Measurements from ENCODE around the gene RPA1. TPM values are rescaled to one million over a fixed set of nuclear protein-coding genes. Genes with fewer than 3 reads are reported as not detected.
A peak's percentile ranks its signal among the peaks of the same experiment; 100 is the strongest.

RPA1 gene
- total RNA-seq, 1 donor from 2014 or later = 56.6 TPM

DNA sequence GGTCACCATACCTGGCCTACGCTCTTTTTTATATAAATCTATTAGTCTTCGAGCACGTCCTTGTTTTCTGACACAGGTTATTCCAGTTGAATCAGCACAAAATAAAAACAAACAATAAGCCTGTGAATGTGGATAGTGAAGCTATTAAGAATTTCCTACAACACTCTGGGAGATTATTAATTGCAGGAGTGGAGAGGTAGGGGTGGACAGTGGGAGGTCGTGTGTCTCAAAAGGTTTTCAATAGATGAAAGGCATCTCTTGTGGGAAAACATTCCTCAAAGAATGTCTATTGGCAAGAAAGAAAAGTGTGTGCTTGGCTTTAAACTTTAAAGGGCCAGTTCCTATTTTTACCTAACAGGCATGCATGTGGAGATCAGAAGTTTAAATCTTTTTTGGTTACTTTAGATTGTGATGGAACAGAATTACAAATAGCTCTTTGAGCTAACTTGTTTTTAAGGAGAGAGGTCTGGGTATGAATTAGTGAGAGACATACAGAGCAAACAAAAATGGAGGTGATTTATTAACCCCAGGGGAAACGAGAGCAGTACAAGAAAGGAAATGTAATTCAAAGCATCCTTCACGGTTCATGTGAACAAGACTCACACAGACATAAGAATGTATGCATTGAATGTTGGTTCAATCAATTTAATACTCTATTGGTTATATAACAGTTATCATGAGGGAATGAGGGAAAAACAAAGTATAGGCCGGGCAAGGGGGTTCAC, 9.1 kb upstream of the RPA1 start:
- Mint-ChIP-seq H3K27ac (ENCODE audit: unreplicated experiment) (no peak overlapping the region), H3K27me3 (ENCODE audit: low read depth) (no peaks in the 10 kb centered on the region), H3K4me3 (ENCODE audit: unreplicated experiment) (no peak overlapping the region), H3K36me3 (ENCODE audit: low read depth) (peaks cover 6% of the 10 kb centered on the region), H3K4me1 (ENCODE audit: low read depth) (no peaks in the 10 kb centered on the region), H3K9me3 (ENCODE audit: low read depth) (no peaks in the 10 kb centered on the region)
- DNase-seq (ENCODE audit: low spot score) = no peak
- TF ChIP-seq, protein P1, sequence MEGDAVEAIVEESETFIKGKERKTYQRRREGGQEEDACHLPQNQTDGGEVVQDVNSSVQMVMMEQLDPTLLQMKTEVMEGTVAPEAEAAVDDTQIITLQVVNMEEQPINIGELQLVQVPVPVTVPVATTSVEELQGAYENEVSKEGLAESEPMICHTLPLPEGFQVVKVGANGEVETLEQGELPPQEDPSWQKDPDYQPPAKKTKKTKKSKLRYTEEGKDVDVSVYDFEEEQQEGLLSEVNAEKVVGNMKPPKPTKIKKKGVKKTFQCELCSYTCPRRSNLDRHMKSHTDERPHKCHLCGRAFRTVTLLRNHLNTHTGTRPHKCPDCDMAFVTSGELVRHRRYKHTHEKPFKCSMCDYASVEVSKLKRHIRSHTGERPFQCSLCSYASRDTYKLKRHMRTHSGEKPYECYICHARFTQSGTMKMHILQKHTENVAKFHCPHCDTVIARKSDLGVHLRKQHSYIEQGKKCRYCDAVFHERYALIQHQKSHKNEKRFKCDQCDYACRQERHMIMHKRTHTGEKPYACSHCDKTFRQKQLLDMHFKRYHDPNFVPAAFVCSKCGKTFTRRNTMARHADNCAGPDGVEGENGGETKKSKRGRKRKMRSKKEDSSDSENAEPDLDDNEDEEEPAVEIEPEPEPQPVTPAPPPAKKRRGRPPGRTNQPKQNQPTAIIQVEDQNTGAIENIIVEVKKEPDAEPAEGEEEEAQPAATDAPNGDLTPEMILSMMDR (IDR thresholded peaks at IDR 0.05) = no peak

DNA sequence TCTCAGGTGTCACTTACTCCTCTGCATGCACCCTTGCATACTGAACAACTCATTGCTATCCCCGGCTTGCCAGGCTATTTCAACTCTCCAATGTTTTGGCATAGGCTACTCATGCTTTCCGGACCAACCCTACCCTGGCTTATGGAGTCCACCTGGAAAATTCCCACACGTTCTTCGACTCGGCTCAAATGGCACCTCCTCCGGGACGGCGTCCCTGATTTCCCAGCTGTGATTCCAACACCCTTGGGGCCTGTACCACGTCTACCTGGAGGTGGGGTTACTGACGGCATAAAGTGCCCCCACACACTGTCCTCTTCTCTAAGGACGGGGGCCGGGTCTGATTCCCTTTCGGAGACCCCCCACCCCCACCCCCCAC, 601 bp upstream of the RPA1 start:
- TF ChIP-seq, protein P1 (IDR thresholded peaks at IDR 0.05) = no peak
- H3K4me1 Mint-ChIP-seq (ENCODE audit: low read depth) = peaks cover 22% of the 10 kb centered on the region
- peaks cover 4% of the 10 kb centered on the region for H3K36me3 Mint-ChIP-seq (ENCODE audit: low read depth)
- peak overlapping the region; percentile 80 for H3K27ac Mint-ChIP-seq (ENCODE audit: unreplicated experiment)
- H3K27me3 Mint-ChIP-seq (ENCODE audit: low read depth) = no peaks in the 10 kb centered on the region
- no peak for DNase-seq (ENCODE audit: low spot score)
- no peaks in the 10 kb centered on the region for H3K9me3 Mint-ChIP-seq (ENCODE audit: low read depth)
- peak overlapping the region; percentile 84 for H3K4me3 Mint-ChIP-seq (ENCODE audit: unreplicated experiment)

DNA sequence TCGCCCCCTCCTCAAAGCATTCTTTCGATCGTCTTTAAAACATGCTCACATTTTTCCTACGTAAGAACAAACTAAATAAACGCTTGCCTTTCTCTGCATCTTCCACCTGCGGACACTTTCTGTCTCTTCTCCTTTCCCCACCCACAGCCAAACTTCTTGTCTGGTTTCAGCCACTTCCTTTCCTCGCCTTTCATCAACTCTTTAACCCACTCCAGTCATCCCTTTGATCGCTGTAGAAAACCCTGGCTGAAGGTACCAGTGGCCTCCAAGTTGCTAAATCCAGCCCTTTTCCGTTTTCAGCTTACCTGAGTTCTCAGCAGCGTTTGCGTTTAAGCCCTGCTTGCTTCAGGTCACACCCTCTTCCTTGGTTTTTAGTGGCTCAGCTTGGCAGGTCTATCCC, 483 bp downstream of the RPA1 start:
- Mint-ChIP-seq H3K4me3 (ENCODE audit: unreplicated experiment) (peak overlapping the region; percentile 84), H3K27ac (ENCODE audit: unreplicated experiment) (peak overlapping the region; percentile 79), H3K36me3 (ENCODE audit: low read depth) (peaks cover 2% of the 10 kb centered on the region), H3K4me1 (ENCODE audit: low read depth) (peaks cover 22% of the 10 kb centered on the region), H3K9me3 (ENCODE audit: low read depth) (no peaks in the 10 kb centered on the region), H3K27me3 (ENCODE audit: low read depth) (no peaks in the 10 kb centered on the region)
- TF ChIP-seq, protein P1 (IDR thresholded peaks at IDR 0.05) = no peak
- DNase-seq (ENCODE audit: low spot score) = no peak

DNA sequence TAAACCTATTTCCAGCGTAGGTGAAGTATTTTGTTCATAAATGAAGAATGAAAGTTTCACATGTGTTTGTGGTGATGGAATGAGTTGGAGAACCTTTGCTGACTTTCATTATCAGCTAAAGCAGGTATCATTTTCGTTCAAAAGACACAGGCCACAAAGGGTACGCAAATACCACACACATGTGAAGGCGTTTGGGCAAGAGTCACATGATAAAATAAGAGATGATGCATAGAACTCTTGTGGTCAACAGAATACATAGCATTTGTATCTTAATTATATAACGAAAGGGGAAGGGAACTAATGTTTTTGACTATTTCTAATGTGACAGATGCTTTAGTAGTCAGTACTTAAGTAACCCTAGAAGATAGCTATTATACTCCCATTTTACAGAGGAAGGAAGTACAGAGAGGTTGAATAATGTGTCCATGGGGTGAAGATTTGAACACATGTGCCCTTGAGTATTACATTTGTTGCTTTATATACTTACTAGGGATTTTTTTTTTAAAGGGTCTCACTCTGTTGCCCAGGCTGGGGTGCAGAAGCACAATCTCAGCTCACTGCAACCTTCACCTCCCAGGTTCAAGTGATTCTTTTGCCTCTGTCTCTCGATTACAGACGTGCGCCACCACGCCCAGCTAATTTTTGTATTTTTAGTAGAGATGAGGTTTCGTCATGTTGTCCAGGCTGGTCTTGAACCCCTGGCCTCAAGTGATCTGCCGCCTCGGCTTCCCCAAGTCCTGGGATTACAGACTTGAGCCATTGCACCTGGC, 4.8 kb downstream of the RPA1 start:
- no peak for DNase-seq (ENCODE audit: low spot score)
- TF ChIP-seq, protein P1 (IDR thresholded peaks at IDR 0.05) = no peak
- Mint-ChIP-seq H3K27ac (ENCODE audit: unreplicated experiment) (no peak overlapping the region), H3K9me3 (ENCODE audit: low read depth) (no peaks in the 10 kb centered on the region), H3K4me1 (ENCODE audit: low read depth) (peaks cover 12% of the 10 kb centered on the region), H3K27me3 (ENCODE audit: low read depth) (no peaks in the 10 kb centered on the region), H3K4me3 (ENCODE audit: unreplicated experiment) (no peak overlapping the region), H3K36me3 (ENCODE audit: low read depth) (peaks cover 2% of the 10 kb centered on the region)

DNA sequence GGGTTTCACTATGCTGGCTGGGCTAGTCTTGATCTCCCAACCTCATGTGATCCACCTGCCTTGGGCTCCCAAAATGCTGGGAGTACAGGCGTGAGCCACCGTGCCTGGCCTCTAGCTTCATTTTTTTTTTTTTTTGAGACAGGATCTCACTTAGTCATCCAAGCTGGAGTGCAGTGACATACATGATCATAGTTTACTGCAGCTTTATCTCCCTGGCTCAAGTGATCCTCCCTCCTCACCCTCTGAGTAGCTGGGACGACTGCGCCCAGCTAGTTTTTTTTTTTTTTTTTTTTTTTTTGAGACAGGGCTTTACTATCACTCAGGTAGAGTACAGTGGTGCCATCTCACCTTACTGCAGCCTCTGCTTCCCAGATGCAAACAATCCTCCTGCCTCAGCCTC, 9.7 kb downstream of the RPA1 start:
- no peak overlapping the region for H3K27ac Mint-ChIP-seq (ENCODE audit: unreplicated experiment)
- no peaks in the 10 kb centered on the region for H3K9me3 Mint-ChIP-seq (ENCODE audit: low read depth)
- H3K27me3 Mint-ChIP-seq (ENCODE audit: low read depth) = no peaks in the 10 kb centered on the region
- peaks cover 10% of the 10 kb centered on the region for H3K36me3 Mint-ChIP-seq (ENCODE audit: low read depth)
- no peak overlapping the region for H3K4me3 Mint-ChIP-seq (ENCODE audit: unreplicated experiment)
- TF ChIP-seq, protein P1 (IDR thresholded peaks at IDR 0.05) = no peak
- no peak for DNase-seq (ENCODE audit: low spot score)
- no peaks in the 10 kb centered on the region for H3K4me1 Mint-ChIP-seq (ENCODE audit: low read depth)
